Natural killer cell treated with Interleukin-12 subunit alpha and Interleukin-12 subunit beta and Interleukin-15 and Interleukin-18, amount 100 ng/mL, for 72 hours (primary cell): ENCODE data around the gene HLA-DOA. TPM values are rescaled to one million over a fixed set of nuclear protein-coding genes. Genes with fewer than 3 reads are reported as not detected.

Source experiments
- ATAC-seq, 2 donors: fragments of 150-1000 bp; cut with Tn5 transposase in 1 of 2; sonication (Bioruptor Pico), chemical (Tn5 transposase) in 1 of 2; 2 replicates each; pipeline ENCODE4 v1.10.0; 2021
- DNase-seq: peaks from one replicate; pipeline ENCODE4 v3.0.0; 2022; ENCODE audit warnings: low spot score
- H3K27ac Mint-ChIP-seq, 2 donors: 1 replicate in 1 of 2; 2 replicates in 1 of 2; pipeline ENCODE4 v1.8.0; 2022; ENCODE audit warnings: mixed read lengths in 2 of 2, mild to moderate bottlenecking in 1 of 2, moderate library complexity in 1 of 2
- H3K27me3 Mint-ChIP-seq, 2 donors: 1 replicate in 1 of 2; 2 replicates in 1 of 2; pipeline ENCODE4 v1.8.0; 2022; ENCODE audit warnings: mixed read lengths in 2 of 2
- H3K36me3 Mint-ChIP-seq: one replicate; pipeline ENCODE4 v1.8.0; 2022; ENCODE audit warnings: mixed read lengths
- H3K4me1 Mint-ChIP-seq, 2 donors: 1 replicate in 1 of 2; 2 replicates in 1 of 2; pipeline ENCODE4 v1.8.0; 2022; ENCODE audit warnings: low read depth in 2 of 2, mixed read lengths in 2 of 2, mild to moderate bottlenecking in 1 of 2
- H3K4me3 Mint-ChIP-seq: one replicate; pipeline ENCODE4 v1.8.0; 2022; ENCODE audit warnings: mixed read lengths
- H3K9me3 Mint-ChIP-seq: 2 replicates; pipeline ENCODE4 v1.8.0; 2022; ENCODE audit warnings: mixed read lengths
- total RNA-seq, 2 donors: library from RNA; stranded (reverse); gene quantifications; one replicate each; pipeline ENCODE4 v1.2.3, GENCODE V29; 2022

Gene HLA-DOA
- total RNA-seq, 2 donors from 2014 or later: 0.86 to 22.1 TPM

GRCh38 chr6:32980488-32981038 lies 28.8 kb downstream of the HLA-DOA start:
- Mint-ChIP-seq H3K4me1 (peaks cover 54 to 64% of the 10 kb centered on the region in 2 donors), H3K4me3 (no peak overlapping the region), H3K9me3 (no peaks in the 10 kb centered on the region), H3K27me3 (no peaks in the 10 kb centered on the region), H3K36me3 (peaks cover 42% of the 10 kb centered on the region), H3K27ac (peak overlapping the region; percentile 33 to 87)
- DNase-seq: no peak
- ATAC-seq: peak in 1 of 2 donors; percentile 0

GRCh38 chr6:32979720-32980487 lies 29.5 kb downstream of the HLA-DOA start:
- H3K27me3 Mint-ChIP-seq: no peaks in the 10 kb centered on the region
- H3K9me3 Mint-ChIP-seq: no peaks in the 10 kb centered on the region
- peaks cover 49% of the 10 kb centered on the region for H3K36me3 Mint-ChIP-seq
- H3K4me3 Mint-ChIP-seq: no peak overlapping the region
- no peak for ATAC-seq
- DNase-seq: no peak
- H3K4me1 Mint-ChIP-seq: peaks cover 61 to 68% of the 10 kb centered on the region in 2 donors
- H3K27ac Mint-ChIP-seq: peak overlapping the region; percentile 83 to 87

- Mint-ChIP-seq H3K27ac (peak overlapping the region; percentile 83 to 87), H3K27me3 (no peaks in the 10 kb centered on the region), H3K4me1 (peaks cover 67 to 71% of the 10 kb centered on the region in 2 donors), H3K4me3 (peak overlapping the region; percentile 93), H3K36me3 (peaks cover 66% of the 10 kb centered on the region), H3K9me3 (no peaks in the 10 kb centered on the region)
- DNase-seq (no peak), ATAC-seq (no peak)
Observed at GRCh38 chr6:32977953-32978324, 31.5 kb downstream of the HLA-DOA start.

DNA sequence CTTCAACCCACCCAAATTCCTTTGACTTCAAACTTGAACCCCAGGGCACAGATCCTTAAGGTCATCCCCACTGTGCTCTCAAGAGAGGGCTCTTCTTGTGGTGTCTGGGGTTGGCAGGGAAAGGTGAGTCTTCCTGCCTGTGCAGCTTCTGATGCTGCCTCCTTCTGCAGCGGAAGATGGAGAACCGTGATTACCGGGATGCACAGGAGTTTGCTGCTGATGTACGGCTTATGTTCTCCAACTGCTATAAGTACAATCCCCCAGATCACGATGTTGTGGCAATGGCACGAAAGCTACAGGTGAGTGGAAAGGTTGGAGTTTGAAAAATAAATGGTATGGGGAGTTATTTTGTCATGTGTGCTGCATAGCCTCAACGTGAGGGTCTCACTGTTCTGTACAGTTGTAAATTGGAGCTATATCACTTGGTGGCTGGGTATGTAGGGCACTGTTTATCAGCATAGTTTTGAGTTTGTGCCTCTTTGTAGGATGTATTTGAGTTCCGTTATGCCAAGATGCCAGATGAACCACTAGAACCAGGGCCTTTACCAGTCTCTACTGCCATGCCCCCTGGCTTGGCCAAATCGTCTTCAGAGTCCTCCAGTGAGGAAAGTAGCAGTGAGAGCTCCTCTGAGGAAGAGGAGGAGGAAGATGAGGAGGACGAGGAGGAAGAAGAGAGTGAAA lies 32.0 kb downstream of the HLA-DOA start:
- Mint-ChIP-seq H3K36me3 (peaks cover 69% of the 10 kb centered on the region), H3K9me3 (no peaks in the 10 kb centered on the region), H3K4me3 (peak overlapping the region; percentile 93), H3K27ac (peak overlapping the region; percentile 83 to 87), H3K27me3 (no peaks in the 10 kb centered on the region), H3K4me1 (peaks cover 68 to 70% of the 10 kb centered on the region in 2 donors)
- no peak for DNase-seq
- ATAC-seq: no peak

GRCh38 chr6:32976334-32977069 lies 32.9 kb downstream of the HLA-DOA start:
- no peaks in the 10 kb centered on the region for H3K9me3 Mint-ChIP-seq
- ATAC-seq (no peak), DNase-seq (no peak)
- H3K4me3 Mint-ChIP-seq: peak overlapping the region; percentile 93
- peak overlapping the region; percentile 83 to 87 for H3K27ac Mint-ChIP-seq
- peaks cover 62% of the 10 kb centered on the region for H3K36me3 Mint-ChIP-seq
- peaks cover 61 to 66% of the 10 kb centered on the region in 2 donors for H3K4me1 Mint-ChIP-seq
- no peaks in the 10 kb centered on the region for H3K27me3 Mint-ChIP-seq

DNA sequence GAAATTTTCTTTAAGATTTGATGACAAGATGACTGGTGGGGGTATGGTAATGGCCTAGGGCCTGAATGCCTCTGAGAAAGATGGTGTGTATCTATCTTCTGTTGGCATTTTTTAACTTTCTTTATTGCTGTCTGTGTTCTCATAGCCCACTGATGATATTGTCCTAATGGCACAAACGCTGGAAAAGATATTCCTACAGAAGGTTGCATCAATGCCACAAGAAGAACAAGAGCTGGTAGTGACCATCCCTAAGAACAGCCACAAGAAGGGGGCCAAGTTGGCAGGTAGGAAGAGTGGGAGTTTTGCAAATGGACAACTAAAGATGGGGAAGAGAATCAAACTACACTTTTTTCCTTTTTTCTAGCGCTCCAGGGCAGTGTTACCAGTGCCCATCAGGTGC lies 33.5 kb downstream of the HLA-DOA start:
- Mint-ChIP-seq H3K4me1 (peaks cover 65 to 69% of the 10 kb centered on the region in 2 donors), H3K4me3 (peak overlapping the region; percentile 93), H3K9me3 (no peaks in the 10 kb centered on the region), H3K27me3 (no peaks in the 10 kb centered on the region), H3K36me3 (peaks cover 67% of the 10 kb centered on the region), H3K27ac (peak overlapping the region; percentile 83 to 87)
- ATAC-seq: no peak
- no peak for DNase-seq

GRCh38 chr6:32974541-32975308 lies 34.7 kb downstream of the HLA-DOA start:
- Mint-ChIP-seq H3K9me3 (no peaks in the 10 kb centered on the region), H3K27me3 (no peaks in the 10 kb centered on the region), H3K4me1 (peaks cover 62 to 67% of the 10 kb centered on the region in 2 donors), H3K4me3 (peak overlapping the region; percentile 93), H3K36me3 (peaks cover 62% of the 10 kb centered on the region), H3K27ac (peak overlapping the region; percentile 83 to 87)
- no peak for DNase-seq
- ATAC-seq: no peak

GRCh38 chr6:32974016-32974333 lies 35.4 kb downstream of the HLA-DOA start:
- Mint-ChIP-seq H3K4me1 (peaks cover 58 to 65% of the 10 kb centered on the region in 2 donors), H3K27ac (peak overlapping the region; percentile 83 to 87), H3K9me3 (no peaks in the 10 kb centered on the region), H3K4me3 (peak overlapping the region; percentile 93), H3K27me3 (no peaks in the 10 kb centered on the region), H3K36me3 (peaks cover 58% of the 10 kb centered on the region)
- no peak for DNase-seq
- no peak for ATAC-seq

DNA sequence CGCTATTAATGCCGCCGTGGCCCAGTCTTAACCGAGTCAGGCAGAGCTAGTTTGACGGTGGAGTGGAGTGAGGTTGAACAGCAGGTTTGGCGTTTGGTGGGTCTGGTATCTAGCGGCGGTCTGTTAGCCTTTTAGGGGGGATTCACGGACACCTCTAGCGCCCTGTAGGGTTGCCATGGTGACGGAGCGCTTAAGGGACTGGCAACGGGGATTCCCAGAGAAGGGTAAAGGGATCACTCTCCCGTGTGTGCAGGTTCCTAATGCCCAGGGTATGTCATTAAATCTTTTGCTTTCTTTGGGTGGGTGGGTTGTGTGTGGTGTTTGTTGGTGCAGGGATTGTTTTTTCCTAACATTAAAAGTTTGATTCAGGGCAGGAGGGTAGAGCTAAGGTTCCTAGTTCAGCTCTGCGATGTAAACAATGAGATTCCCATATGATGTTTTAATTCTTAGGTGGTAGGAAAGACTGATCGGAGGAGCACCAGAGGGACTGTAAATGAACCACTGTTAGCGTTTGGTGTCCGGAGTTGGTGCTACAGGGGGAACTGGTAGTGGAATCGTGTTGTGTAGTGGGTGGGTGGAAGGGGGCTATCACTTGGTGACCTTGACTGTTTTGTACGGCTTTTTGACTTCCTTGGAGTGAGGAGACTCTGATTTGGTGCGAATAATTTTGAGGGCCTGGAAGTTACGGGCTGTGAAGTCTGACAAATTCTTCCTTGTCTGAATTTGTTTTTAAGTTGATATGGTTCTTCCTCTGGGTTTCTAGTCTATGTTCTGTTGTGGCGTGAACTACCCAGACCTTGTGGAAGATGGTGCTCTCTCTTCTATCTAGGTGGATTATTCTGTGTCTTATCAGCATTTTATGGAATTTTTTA lies 36.0 kb downstream of the HLA-DOA start:
- DNase-seq (peak; percentile 84), ATAC-seq (no peak)
- H3K9me3 Mint-ChIP-seq: no peaks in the 10 kb centered on the region
- H3K36me3 Mint-ChIP-seq: peaks cover 58% of the 10 kb centered on the region
- H3K4me1 Mint-ChIP-seq: peaks cover 58 to 61% of the 10 kb centered on the region in 2 donors
- peak overlapping the region; percentile 83 to 87 for H3K27ac Mint-ChIP-seq
- H3K4me3 Mint-ChIP-seq: peak overlapping the region; percentile 93
- H3K27me3 Mint-ChIP-seq: no peaks in the 10 kb centered on the region

GRCh38 chr6:32972353-32973143 lies 36.8 kb downstream of the HLA-DOA start:
- peak; percentile 81 for DNase-seq
- no peaks in the 10 kb centered on the region for H3K27me3 Mint-ChIP-seq
- H3K4me1 Mint-ChIP-seq: peaks cover 53 to 57% of the 10 kb centered on the region in 2 donors
- H3K4me3 Mint-ChIP-seq: peak overlapping the region; percentile 93
- H3K9me3 Mint-ChIP-seq: no peaks in the 10 kb centered on the region
- ATAC-seq: peak; percentile 0
- H3K36me3 Mint-ChIP-seq: peaks cover 57% of the 10 kb centered on the region
- peak overlapping the region; percentile 83 to 87 for H3K27ac Mint-ChIP-seq

GRCh38 chr6:32971581-32972352 lies 37.6 kb downstream of the HLA-DOA start:
- Mint-ChIP-seq H3K4me1 (peaks cover 53 to 57% of the 10 kb centered on the region in 2 donors), H3K36me3 (peaks cover 53% of the 10 kb centered on the region), H3K27me3 (no peaks in the 10 kb centered on the region), H3K27ac (peak overlapping the region; percentile 83 to 87), H3K9me3 (no peaks in the 10 kb centered on the region), H3K4me3 (peak overlapping the region; percentile 93)
- DNase-seq (peak; percentile 99), ATAC-seq (peak; percentile 68 to 78)
